Keratinocyte (primary cell): ENCODE measurements around the gene TBR1. TPM values are rescaled to one million over a fixed set of nuclear protein-coding genes. Genes with fewer than 3 reads are reported as not detected.

Experiments
- DNase-seq: peaks from one replicate; pipeline ENCODE4 v3.0.0-alpha.2; 2011; ENCODE audit warnings: low read depth, missing footprints, low spot score
- FAIRE-seq: peaks from 2 replicates; lab custom pipeline; 2011; peaks lifted over from hg19 to GRCh38; lab: Jason Lieb, UNC
- H2AFZ ChIP-seq: 2 replicates; pipeline ENCODE4 v1.6.0; 2012; ENCODE audit warnings: low read length, control low read depth, inconsistent platforms; ENCODE audit not compliant: control insufficient read depth
- H3K27ac ChIP-seq: 2 replicates; pipeline ENCODE4 v1.5.1; 2011; ENCODE audit warnings: low read length; ENCODE audit not compliant: control insufficient read depth, insufficient read depth
- H3K27me3 ChIP-seq: 3 replicates; pipeline ENCODE4 v1.6.0; 2011; ENCODE audit warnings: low read length; ENCODE audit not compliant: control insufficient read depth, insufficient read depth; ENCODE audit errors: extremely low read depth
- H3K36me3 ChIP-seq, 2 experiments: 2 replicates in 1 of 2; 3 replicates in 1 of 2; pipeline ENCODE4 v1.5.1; 2011; ENCODE audit warnings: low read length in 2 of 2, mild to moderate bottlenecking in 1 of 2; ENCODE audit not compliant: control insufficient read depth in 2 of 2, insufficient read depth in 2 of 2; ENCODE audit errors: extremely low read depth in 1 of 2
- H3K4me1 ChIP-seq: 3 replicates; pipeline ENCODE4 v1.5.1; 2011; ENCODE audit warnings: low read length; ENCODE audit not compliant: control insufficient read depth, insufficient read depth; ENCODE audit errors: extremely low read depth
- H3K4me2 ChIP-seq: 3 replicates; pipeline ENCODE4 v1.6.0; 2011; ENCODE audit warnings: low read depth, low read length; ENCODE audit not compliant: control insufficient read depth, insufficient read depth; ENCODE audit errors: extremely low read depth
- H3K4me3 ChIP-seq, 3 experiments: fragments of 200-600 bp in 1 of 3; sonication (generic) in 1 of 3; 2 replicates in 2 of 3; 3 replicates in 1 of 3; pipeline ENCODE4 v1.5.1; 2011 to 2016; ENCODE audit warnings: low read length in 3 of 3, mild to moderate bottlenecking in 3 of 3, control low read depth in 2 of 3, inconsistent platforms in 1 of 3, low read depth in 1 of 3, mixed read lengths in 1 of 3, mixed run types in 1 of 3, moderate library complexity in 1 of 3; ENCODE audit not compliant: control insufficient read depth in 2 of 3, insufficient read depth in 2 of 3; ENCODE audit errors: extremely low read depth in 1 of 3
- H3K79me2 ChIP-seq: 2 replicates; pipeline ENCODE4 v1.6.0; 2012; ENCODE audit warnings: low read length; ENCODE audit not compliant: control insufficient read depth, insufficient read depth
- H3K9ac ChIP-seq: 3 replicates; pipeline ENCODE4 v1.6.0; 2011; ENCODE audit warnings: low read length; ENCODE audit not compliant: control insufficient read depth, insufficient read depth; ENCODE audit errors: extremely low read depth
- H3K9me1 ChIP-seq: 3 replicates; pipeline ENCODE4 v1.6.0; 2011; ENCODE audit warnings: low read length; ENCODE audit not compliant: control insufficient read depth, insufficient read depth; ENCODE audit errors: extremely low read depth
- H3K9me3 ChIP-seq: 2 replicates; pipeline ENCODE4 v1.5.1; 2012; ENCODE audit warnings: low read depth, low read length; ENCODE audit not compliant: control insufficient read depth
- H4K20me1 ChIP-seq: 3 replicates; pipeline ENCODE4 v1.6.0; 2011; ENCODE audit warnings: low read length; ENCODE audit not compliant: control insufficient read depth, insufficient read depth; ENCODE audit errors: extremely low read depth
- EZH2 ChIP-seq: IDR thresholded peaks from one replicate; pipeline ENCODE4 v1.6.1; 2012; ENCODE audit warnings: inconsistent platforms, mild to moderate bottlenecking, low read length, moderate library complexity
- dilution Hi-C: fragments of 300-500 bp; cut with MboI; formaldehyde crosslinking; loops from one replicate; pipeline ENCODE4 v1.7.0; 2020; ENCODE audit warnings: low sequenced_read_pairs; ENCODE audit not compliant: extremely low pct_ligation_motif_present
- polyA plus RNA-seq, 5 experiments: library from polyadenylated mRNA; depleted of rRNA in 3 of 5; stranded (reverse) in 3 of 5; stranded (forward) in 1 of 5; unstranded in 1 of 5; fragments of >200 nt; gene quantifications; 1 replicate in 1 of 5; 2 replicates in 3 of 5; 3 replicates in 1 of 5; pipeline versions ENCODE4 v1.2.1 to v1.2.3, GENCODE V29; 2011 to 2012; ENCODE audit warnings: missing spikeins in 2 of 5, low read depth in 1 of 5, low replicate concordance in 1 of 5
- TF ChIP-seq, protein P1 (sequence below), 3 experiments: IDR thresholded peaks in 1 of 3; conservative IDR thresholded peaks in 1 of 3; optimal IDR thresholded peaks in 1 of 3; 2 replicates in 2 of 3; 3 replicates in 1 of 3; pipeline versions ENCODE3 to v1.5.1; 2011; ENCODE audit warnings: low read length in 3 of 3, mild to moderate bottlenecking in 3 of 3, moderate library complexity in 2 of 3, control low read depth in 1 of 3, inconsistent platforms in 1 of 3; ENCODE audit not compliant: insufficient read depth in 2 of 3; ENCODE audit errors: extremely low read depth in 1 of 3

The TBR1 gene
- polyA plus RNA-seq, 1 donor (not counting 4 experiments of a cell fraction or from before 2014, with no cell fraction given) = 0.03 TPM

DNA sequence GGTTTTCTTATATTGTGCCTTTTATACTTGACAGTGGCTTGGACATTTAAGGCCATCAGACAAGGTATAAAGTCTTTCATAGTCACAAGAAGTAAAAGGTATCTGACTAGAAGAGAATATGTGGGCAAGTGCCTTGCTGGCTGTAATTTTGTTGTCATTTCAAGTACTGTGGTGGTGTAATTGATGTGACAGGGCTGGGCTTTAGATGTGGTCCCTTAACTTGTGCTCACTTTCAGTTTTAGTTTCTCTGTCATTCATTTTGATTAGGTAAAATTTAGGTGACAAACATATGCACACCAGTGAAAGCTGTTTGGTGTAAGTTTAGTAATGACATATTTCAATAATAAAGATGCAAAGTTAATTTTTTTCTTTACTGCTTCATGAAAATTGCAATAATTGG lies 31.2 kb upstream of the TBR1 start:
- no peaks in the 10 kb centered on the region for H3K27me3 ChIP-seq
- H3K9ac ChIP-seq = no peak overlapping the region
- TF ChIP-seq, protein P1, sequence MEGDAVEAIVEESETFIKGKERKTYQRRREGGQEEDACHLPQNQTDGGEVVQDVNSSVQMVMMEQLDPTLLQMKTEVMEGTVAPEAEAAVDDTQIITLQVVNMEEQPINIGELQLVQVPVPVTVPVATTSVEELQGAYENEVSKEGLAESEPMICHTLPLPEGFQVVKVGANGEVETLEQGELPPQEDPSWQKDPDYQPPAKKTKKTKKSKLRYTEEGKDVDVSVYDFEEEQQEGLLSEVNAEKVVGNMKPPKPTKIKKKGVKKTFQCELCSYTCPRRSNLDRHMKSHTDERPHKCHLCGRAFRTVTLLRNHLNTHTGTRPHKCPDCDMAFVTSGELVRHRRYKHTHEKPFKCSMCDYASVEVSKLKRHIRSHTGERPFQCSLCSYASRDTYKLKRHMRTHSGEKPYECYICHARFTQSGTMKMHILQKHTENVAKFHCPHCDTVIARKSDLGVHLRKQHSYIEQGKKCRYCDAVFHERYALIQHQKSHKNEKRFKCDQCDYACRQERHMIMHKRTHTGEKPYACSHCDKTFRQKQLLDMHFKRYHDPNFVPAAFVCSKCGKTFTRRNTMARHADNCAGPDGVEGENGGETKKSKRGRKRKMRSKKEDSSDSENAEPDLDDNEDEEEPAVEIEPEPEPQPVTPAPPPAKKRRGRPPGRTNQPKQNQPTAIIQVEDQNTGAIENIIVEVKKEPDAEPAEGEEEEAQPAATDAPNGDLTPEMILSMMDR (optimal IDR thresholded peaks at IDR 0.05 in 1 of 3, IDR thresholded peaks at IDR 0.05 in 1 of 3, conservative IDR thresholded peaks at IDR 0.05 in 1 of 3; ENCODE audit: extremely low read depth in 1 of 3, insufficient read depth in 2 of 3, low read length in 3 of 3) = no peak
- no peak for TF ChIP-seq EZH2
- no peaks in the 10 kb centered on the region for H3K79me2 ChIP-seq
- H3K4me1 ChIP-seq = no peaks in the 10 kb centered on the region
- H3K9me1 ChIP-seq = no peaks in the 10 kb centered on the region
- H3K27ac ChIP-seq = no peak overlapping the region
- no peaks in the 10 kb centered on the region for H3K9me3 ChIP-seq
- H3K4me3 ChIP-seq = no peak overlapping the region
- peaks cover 0 to 1% of the 10 kb centered on the region in 2 experiments for H3K36me3 ChIP-seq
- no peak for DNase-seq
- no peak for FAIRE-seq
- H3K4me2 ChIP-seq = no peak overlapping the region
- no peak overlapping the region for H2AFZ ChIP-seq
- dilution Hi-C loops = no loop called here
- H4K20me1 ChIP-seq = no peaks in the 10 kb centered on the region

DNA sequence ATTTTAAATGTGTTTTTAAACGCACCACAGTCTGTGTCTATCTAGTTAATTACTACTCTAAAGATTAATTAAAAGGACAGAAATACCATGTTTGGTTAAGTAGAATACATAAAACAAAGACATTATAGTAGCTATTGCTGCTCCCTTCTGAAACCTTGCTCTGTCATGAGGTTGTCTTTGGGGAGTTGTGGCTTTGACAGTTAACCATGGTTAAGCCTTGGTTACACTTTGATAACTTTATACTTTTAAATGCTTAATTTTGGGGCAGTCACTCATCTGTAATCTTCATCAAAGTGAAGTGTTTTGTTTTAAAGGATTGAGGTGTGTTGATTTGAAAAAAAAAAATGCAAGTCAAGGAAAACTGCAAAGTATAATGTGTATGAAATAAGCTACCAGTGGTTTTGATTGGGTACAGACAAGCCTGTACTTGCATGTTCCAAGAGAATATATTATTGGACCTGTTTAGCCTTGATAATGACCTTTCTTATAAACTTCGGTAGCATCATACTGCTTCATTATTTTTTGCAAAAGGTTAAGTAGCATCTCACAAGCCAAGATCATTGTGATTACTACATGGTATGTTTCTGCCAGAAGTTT lies 29.8 kb upstream of the TBR1 start:
- Histone ChIP-seq H3K79me2 (no peaks in the 10 kb centered on the region), H4K20me1 (no peaks in the 10 kb centered on the region), H3K9me1 (no peaks in the 10 kb centered on the region), H2AFZ (no peak overlapping the region), H3K4me1 (no peaks in the 10 kb centered on the region), H3K9me3 (no peaks in the 10 kb centered on the region), H3K9ac (no peak overlapping the region), H3K27me3 (no peaks in the 10 kb centered on the region), H3K27ac (no peak overlapping the region), H3K4me2 (no peak overlapping the region), H3K36me3 (peaks cover 0 to 1% of the 10 kb centered on the region in 2 experiments), H3K4me3 (no peak overlapping the region)
- dilution Hi-C loops = no loop called here
- DNase-seq (no peak), FAIRE-seq (no peak)
- TF ChIP-seq, protein P1 (optimal IDR thresholded peaks at IDR 0.05 in 1 of 3, IDR thresholded peaks at IDR 0.05 in 1 of 3, conservative IDR thresholded peaks at IDR 0.05 in 1 of 3; ENCODE audit: extremely low read depth in 1 of 3, insufficient read depth in 2 of 3, low read length in 3 of 3) = no peak
- no peak for TF ChIP-seq EZH2
